ENCODE results near the gene NOS2. TPM values are rescaled to one million over a fixed set of nuclear protein-coding genes. Genes with fewer than 3 reads are reported as not detected.

The NOS2 gene
- total RNA-seq, 1 experiment from 2014 or later: 0.35 TPM

DNA sequence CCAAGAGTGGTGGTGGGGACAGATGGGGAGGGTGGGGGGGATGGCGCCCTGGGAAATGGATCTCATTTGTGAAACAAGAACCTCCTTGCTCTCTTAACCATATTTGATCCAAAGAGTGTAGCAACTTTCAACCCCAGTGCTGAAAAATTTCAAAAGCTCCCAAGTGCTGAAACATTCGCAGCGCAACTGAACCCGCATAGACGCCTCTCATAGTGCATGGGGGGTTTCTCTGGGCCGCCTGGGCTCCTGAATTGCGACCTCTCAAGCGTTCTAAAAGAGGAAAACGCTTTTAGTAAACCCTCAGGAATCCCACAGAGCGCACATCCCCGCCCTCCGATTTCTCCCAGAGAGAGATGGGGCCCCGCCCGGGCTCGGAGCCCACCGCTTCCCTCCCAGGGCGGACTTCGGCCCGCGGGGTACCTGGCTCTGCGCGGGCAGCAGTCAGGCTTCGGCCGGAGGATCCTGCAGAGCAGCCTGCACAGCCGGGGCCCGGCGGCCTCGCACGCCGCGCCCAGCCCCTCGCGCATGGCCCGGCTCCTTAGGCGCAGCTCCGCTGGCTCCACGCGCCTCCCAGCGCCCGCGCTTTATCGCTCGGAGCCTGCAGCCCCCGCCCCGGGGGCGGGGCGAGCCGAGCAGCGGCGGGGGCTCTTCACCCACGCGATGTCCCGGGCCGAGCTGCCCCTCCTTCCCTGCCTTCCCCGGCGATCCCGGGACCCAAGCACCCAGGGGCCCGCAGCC is 7.0 kb downstream of the NOS2 start:
- TF ChIP-seq, protein P1, sequence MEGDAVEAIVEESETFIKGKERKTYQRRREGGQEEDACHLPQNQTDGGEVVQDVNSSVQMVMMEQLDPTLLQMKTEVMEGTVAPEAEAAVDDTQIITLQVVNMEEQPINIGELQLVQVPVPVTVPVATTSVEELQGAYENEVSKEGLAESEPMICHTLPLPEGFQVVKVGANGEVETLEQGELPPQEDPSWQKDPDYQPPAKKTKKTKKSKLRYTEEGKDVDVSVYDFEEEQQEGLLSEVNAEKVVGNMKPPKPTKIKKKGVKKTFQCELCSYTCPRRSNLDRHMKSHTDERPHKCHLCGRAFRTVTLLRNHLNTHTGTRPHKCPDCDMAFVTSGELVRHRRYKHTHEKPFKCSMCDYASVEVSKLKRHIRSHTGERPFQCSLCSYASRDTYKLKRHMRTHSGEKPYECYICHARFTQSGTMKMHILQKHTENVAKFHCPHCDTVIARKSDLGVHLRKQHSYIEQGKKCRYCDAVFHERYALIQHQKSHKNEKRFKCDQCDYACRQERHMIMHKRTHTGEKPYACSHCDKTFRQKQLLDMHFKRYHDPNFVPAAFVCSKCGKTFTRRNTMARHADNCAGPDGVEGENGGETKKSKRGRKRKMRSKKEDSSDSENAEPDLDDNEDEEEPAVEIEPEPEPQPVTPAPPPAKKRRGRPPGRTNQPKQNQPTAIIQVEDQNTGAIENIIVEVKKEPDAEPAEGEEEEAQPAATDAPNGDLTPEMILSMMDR (conservative IDR thresholded peaks at IDR 0.05): no peak
- H3K9ac ChIP-seq (ENCODE audit: extremely low read depth, insufficient read length, low read length): no peak overlapping the region
- H3K23me2 ChIP-seq (ENCODE audit: insufficient read length, low read depth, low read length, poor library complexity, severe bottlenecking): peaks cover 8% of the 10 kb centered on the region
- H4K8ac ChIP-seq (replicated peaks; ENCODE audit: insufficient read length, low read depth, low read length): no peak overlapping the region
- DNase-seq: peak; percentile 52
- no peak overlapping the region for H2AK5ac ChIP-seq (ENCODE audit: insufficient read length, low read length)
- H3K27me3 ChIP-seq (ENCODE audit: insufficient read depth, low read length): peaks cover 5% of the 10 kb centered on the region; the same call in 1 of the 2 replicates
- H2BK120ac ChIP-seq (ENCODE audit: low read depth, low read length, poor library complexity, severe bottlenecking): no peak overlapping the region
- Mint-ChIP-seq H3K9me3 (no peaks in the 10 kb centered on the region; a peak in 1 of 5 replicates), H3K27ac (no peak overlapping the region), H3K4me1 (peaks cover 4 to 10% of the 10 kb centered on the region in 2 experiments), H3K36me3 (ENCODE audit: insufficient read depth in 1 of 3, low read depth in 3 of 3) (no peaks in the 10 kb centered on the region; a peak in 1 of 7 replicates), H3K27me3 (ENCODE audit: low read depth) (peaks cover 55% of the 10 kb centered on the region), H3K4me3 (peak overlapping the region; percentile 56 to 78)
- no peaks in the 10 kb centered on the region for H4K20me1 ChIP-seq (ENCODE audit: control insufficient read depth, insufficient read depth, insufficient read length)
- no CpG with 5 or more reads among the region's 58 CpGs for WGBS (ENCODE audit: extremely low coverage, insufficient read length, low lambda C conversion rate)
- no peak overlapping the region for H2AFZ ChIP-seq (ENCODE audit: low read length)
- H3K14ac ChIP-seq (ENCODE audit: insufficient read depth, low read length): no peak overlapping the region
- no peaks in the 10 kb centered on the region for H3K79me1 ChIP-seq (ENCODE audit: insufficient read depth, low read depth, low read length, poor library complexity, severe bottlenecking)
- H2BK12ac ChIP-seq (ENCODE audit: insufficient read length, low read depth, low read length): no peak overlapping the region
- no peak overlapping the region for H3K23ac ChIP-seq (ENCODE audit: insufficient read length, low read depth, low read length)
- no peak overlapping the region for H3K18ac ChIP-seq (ENCODE audit: insufficient read length, low read depth, low read length)
- H4K5ac ChIP-seq (ENCODE audit: insufficient read length, low read depth, low read length): no peak overlapping the region
- H2BK5ac ChIP-seq (ENCODE audit: insufficient read length, low read length): no peak overlapping the region
- H3K4me1 ChIP-seq (ENCODE audit: insufficient read depth, low read length): no peaks in the 10 kb centered on the region
- H3T11ph ChIP-seq (ENCODE audit: low read length): no peak overlapping the region
- no peak overlapping the region for H2BK20ac ChIP-seq (ENCODE audit: low read depth, low read length, poor library complexity, severe bottlenecking)
- H3K79me2 ChIP-seq (ENCODE audit: insufficient read depth, low read length): no peaks in the 10 kb centered on the region
- no peak overlapping the region for H3K4ac ChIP-seq (ENCODE audit: low read depth, low read length)
- H3K4me2 ChIP-seq (ENCODE audit: insufficient read depth, insufficient read length, low read length): peak overlapping the region; percentile 45
- no peak overlapping the region for H4K91ac ChIP-seq (ENCODE audit: insufficient read length, low read depth, low read length)
- no peaks in the 10 kb centered on the region for H3K9me3 ChIP-seq (ENCODE audit: control insufficient read depth, low read depth, low read length)
- no peak overlapping the region for H3K56ac ChIP-seq (ENCODE audit: insufficient read length, low read depth, low read length)
- H2BK15ac ChIP-seq (ENCODE audit: low read depth, low read length): no peak overlapping the region
- no peak overlapping the region for H3K27ac ChIP-seq (ENCODE audit: insufficient read length, low read depth, low read length)

Measured in H9 (cell line).